ENCODE data around the gene GRPR. TPM values are rescaled to one million over a fixed set of nuclear protein-coding genes. Genes with fewer than 3 reads are reported as not detected.
"Not testable (repeated sequence)": the region's sequence is repeated elsewhere in the genome, so short reads cannot be mapped to it uniquely, and the experiment has no call there.

GRPR gene
- total RNA-seq, 1 donor from 2014 or later, result 2.2 TPM

DNA sequence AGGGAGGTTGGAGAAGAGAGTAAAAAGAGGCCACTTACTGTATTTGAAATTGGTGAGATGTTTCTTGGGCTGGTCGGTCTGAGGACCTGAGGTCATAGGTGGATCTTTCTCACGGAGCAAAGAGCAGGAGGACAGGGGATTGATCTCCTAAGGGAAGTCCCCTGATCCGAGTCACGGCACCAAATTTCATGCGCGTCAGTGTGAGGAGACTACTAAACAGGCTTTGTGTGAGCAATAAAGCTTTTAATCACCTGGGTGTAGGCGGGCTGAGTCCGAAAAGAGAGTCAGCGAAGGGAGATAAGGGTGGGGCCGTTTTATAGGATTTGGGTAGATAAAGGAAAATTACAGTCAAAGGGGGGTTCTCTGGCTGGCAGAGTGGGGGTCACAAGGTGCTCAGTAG is 60.5 kb downstream of the GRPR start:
- not testable (repeated sequence) for DNase-seq

DNA sequence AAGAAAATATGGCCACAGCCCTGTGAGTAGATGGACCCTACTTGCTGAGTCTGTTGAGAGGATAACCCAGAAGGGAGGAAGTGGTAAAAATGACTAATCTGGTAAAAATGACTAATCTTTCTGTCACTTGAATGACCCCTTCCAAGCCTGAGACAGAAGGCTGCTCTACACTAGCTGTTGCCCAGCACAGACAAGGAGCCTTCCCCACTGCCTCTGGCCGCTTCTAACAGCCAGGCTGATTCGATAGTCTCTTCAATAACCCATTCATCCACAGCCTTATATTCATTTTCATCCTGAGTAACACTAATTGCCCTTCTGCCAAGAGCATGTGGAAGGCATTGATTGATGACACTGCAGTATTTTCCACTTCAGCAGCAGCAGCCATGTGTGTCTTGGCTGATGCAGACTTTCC is 62.4 kb downstream of the GRPR start:
- DNase-seq, result no peak

DNA sequence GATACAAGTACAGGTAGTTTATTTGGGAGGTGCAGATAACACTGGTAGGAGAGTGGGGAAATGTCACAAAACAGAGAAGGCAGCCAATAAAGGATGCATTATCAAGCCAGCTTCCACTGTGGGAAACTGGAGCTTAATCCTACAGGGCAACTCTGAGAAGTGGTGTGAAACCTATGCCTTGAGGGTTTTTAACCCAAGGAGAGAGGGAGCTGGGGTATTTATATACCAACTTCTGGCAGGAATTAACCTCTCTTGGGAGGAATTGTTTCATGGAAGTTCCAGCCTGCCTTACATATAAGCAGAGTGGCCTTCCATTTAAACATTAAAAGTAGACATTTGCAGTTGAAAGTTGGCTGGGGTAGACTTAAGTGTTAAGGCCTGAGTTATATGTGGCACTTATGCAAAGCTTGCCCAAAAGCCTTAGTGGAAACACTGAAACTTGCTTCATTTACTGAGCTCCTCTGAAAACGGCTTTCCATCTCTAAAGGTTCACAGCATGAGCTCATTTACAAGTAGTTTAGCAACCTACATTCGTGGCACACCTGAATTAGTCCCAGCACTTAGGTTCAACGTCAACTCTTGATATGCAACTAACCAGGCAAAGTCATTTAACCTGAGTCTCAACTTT is 63.1 kb downstream of the GRPR start:
- DNase-seq, result no peak

- DNase-seq, result no peak
These were observed 63.8 kb downstream of the GRPR start for GRCh38 chrX:16187024-16187760.

- DNase-seq, result no peak
These were observed 65.3 kb downstream of the GRPR start for GRCh38 chrX:16188687-16189086.

GRCh38 chrX:16191605-16192004 is 68.2 kb downstream of the GRPR start:
- no peak for DNase-seq

- DNase-seq, result no peak
These were observed 73.5 kb downstream of the GRPR start for GRCh38 chrX:16196829-16197228.

GRCh38 chrX:16199343-16199742 is 76.0 kb downstream of the GRPR start:
- no peak for DNase-seq

GRCh38 chrX:16202943-16203342 is 79.6 kb downstream of the GRPR start:
- no peak for DNase-seq

Other genes with a start within 250 kb of the GRPR start
- gene MAGEB17, start 43.9 kb downstream of the GRPR start, total RNA-seq, result 0.16 TPM

All from occipital lobe (tissue), 2 donors.